ENCODE data around the gene TARS2.

- TF ChIP-seq CTCF (IDR thresholded peaks at IDR 0.05) = no peak
- no peak for TF ChIP-seq POLR2A (IDR thresholded peaks at IDR 0.05)
Measured at GRCh38 chr1:150554086-150554452, 66.8 kb downstream of the TARS2 start.

All from upper lobe of left lung (tissue), 4 donors.